Sigmoid colon (tissue), 4 donors: ENCODE measurements around the gene DDN.

ENCODE experiments used
- POLR2A ChIP-seq, 2 donors: fragments of 450-650 bp; IDR thresholded peaks; one replicate each; pipeline ENCODE4 v1.6.1; 2016; ENCODE audit warnings: antibody characterized with exemption in 2 of 2, mild to moderate bottlenecking in 2 of 2, moderate library complexity in 2 of 2
- POLR2AphosphoS5 ChIP-seq, 4 donors: sonication (generic); formaldehyde crosslinking; IDR thresholded peaks; one replicate each; pipeline ENCODE4 v1.6.1; 2017; ENCODE audit warnings: antibody characterized with exemption in 4 of 4
- TF ChIP-seq, protein P1 (sequence below), 4 experiments: fragments of 450-650 bp in 3 of 4; fragments of 200-600 bp in 1 of 4; IDR thresholded peaks; one replicate each; pipeline ENCODE4 v1.5.1; 2016 to 2019; ENCODE audit warnings: antibody characterized with exemption in 4 of 4, mild to moderate bottlenecking in 3 of 4, moderate library complexity in 2 of 4

DNA sequence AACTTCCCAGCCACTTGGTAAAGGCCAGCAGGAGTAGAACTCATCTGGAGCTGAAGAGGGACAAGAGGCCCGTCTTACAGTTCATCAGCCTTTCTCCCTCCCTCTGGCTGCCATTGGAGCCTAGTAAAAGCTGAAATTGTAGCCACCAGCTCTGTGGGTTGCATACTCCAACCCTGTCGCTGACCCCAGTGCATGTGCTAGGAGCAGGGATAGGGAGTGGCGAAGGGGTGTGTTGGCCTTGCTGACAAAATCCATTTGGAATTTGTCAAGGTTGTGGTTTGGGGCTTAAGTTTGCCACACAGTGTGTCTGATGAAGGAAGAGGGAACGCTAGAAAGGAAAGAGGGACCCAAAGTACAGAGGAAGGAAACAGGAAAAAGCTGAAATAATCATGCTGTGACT, 37.8 kb downstream of the DDN start:
- TF ChIP-seq POLR2A (IDR thresholded peaks at IDR 0.05) = no peak
- TF ChIP-seq, protein P1, sequence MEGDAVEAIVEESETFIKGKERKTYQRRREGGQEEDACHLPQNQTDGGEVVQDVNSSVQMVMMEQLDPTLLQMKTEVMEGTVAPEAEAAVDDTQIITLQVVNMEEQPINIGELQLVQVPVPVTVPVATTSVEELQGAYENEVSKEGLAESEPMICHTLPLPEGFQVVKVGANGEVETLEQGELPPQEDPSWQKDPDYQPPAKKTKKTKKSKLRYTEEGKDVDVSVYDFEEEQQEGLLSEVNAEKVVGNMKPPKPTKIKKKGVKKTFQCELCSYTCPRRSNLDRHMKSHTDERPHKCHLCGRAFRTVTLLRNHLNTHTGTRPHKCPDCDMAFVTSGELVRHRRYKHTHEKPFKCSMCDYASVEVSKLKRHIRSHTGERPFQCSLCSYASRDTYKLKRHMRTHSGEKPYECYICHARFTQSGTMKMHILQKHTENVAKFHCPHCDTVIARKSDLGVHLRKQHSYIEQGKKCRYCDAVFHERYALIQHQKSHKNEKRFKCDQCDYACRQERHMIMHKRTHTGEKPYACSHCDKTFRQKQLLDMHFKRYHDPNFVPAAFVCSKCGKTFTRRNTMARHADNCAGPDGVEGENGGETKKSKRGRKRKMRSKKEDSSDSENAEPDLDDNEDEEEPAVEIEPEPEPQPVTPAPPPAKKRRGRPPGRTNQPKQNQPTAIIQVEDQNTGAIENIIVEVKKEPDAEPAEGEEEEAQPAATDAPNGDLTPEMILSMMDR (IDR thresholded peaks at IDR 0.05) = no peak
- no peak for TF ChIP-seq POLR2AphosphoS5 (IDR thresholded peaks at IDR 0.05)
